Testis (tissue), 2 donors: ENCODE results near the gene GNL3.

ENCODE experiments used
- CTCF ChIP-seq, 3 experiments: fragments of 450-650 bp in 2 of 3; fragments of 200-600 bp in 1 of 3; sonication (generic) in 1 of 3; IDR thresholded peaks; one replicate each; pipeline ENCODE4 v1.5.1; 2016 to 2019; ENCODE audit warnings: antibody characterized with exemption in 3 of 3, mild to moderate bottlenecking in 2 of 3, moderate library complexity in 1 of 3
- POLR2A ChIP-seq: fragments of 450-650 bp; IDR thresholded peaks from one replicate; pipeline ENCODE4 v1.6.1; 2017; ENCODE audit warnings: antibody characterized with exemption, mild to moderate bottlenecking, moderate library complexity

DNA sequence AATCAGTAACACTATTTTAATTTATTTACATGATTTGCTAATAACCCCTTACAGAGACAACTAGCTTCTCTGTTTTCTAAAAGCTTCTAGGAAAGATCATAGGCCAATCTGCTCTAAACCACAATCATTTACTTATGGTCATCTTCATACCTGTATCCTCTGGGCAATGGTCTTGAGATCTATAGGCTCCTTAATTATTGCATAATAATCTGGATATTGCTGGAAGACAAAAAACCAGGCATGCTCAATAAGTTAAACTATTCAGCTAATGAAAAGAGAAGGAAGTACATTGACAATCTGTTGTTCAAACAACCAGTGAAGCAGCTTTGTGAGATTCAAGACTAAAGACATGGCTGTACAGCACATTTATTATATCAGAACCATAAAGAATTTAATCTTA, 34.2 kb upstream of the GNL3 start:
- TF ChIP-seq CTCF (IDR thresholded peaks at IDR 0.05) (no peak), POLR2A (no peak)
